ENCODE data around the gene SIRPG.
"Not testable (repeated sequence)": the region's sequence is repeated elsewhere in the genome, so short reads cannot be mapped to it uniquely, and the experiment has no call there.

DNA sequence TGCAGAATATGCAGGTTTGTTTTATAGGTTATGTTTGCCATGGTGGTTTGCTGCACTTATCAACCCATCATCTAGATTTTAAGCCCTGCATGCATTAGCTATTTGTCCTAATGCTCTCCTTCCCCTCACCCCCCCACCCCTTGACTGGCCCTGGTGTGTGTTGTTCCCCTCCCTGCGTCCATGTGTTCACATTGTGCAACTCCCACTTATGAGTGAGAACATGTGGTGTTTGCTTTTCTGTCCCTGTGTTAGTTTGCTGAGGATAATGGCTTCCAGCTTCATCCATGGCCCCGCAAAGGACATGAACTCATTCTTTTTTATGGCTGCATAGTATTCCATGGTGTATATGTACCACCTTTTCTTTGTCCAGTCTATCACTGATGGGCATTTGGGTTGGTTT, 18.9 kb downstream of the SIRPG start:
- TF ChIP-seq, protein P1, sequence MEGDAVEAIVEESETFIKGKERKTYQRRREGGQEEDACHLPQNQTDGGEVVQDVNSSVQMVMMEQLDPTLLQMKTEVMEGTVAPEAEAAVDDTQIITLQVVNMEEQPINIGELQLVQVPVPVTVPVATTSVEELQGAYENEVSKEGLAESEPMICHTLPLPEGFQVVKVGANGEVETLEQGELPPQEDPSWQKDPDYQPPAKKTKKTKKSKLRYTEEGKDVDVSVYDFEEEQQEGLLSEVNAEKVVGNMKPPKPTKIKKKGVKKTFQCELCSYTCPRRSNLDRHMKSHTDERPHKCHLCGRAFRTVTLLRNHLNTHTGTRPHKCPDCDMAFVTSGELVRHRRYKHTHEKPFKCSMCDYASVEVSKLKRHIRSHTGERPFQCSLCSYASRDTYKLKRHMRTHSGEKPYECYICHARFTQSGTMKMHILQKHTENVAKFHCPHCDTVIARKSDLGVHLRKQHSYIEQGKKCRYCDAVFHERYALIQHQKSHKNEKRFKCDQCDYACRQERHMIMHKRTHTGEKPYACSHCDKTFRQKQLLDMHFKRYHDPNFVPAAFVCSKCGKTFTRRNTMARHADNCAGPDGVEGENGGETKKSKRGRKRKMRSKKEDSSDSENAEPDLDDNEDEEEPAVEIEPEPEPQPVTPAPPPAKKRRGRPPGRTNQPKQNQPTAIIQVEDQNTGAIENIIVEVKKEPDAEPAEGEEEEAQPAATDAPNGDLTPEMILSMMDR (IDR thresholded peaks at IDR 0.05): not testable (repeated sequence)
- TF ChIP-seq, protein P2, sequence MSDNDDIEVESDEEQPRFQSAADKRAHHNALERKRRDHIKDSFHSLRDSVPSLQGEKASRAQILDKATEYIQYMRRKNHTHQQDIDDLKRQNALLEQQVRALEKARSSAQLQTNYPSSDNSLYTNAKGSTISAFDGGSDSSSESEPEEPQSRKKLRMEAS (IDR thresholded peaks at IDR 0.05): not testable (repeated sequence)
- not testable (repeated sequence) for TF ChIP-seq POLR2A (IDR thresholded peaks at IDR 0.05; ENCODE audit: low read length); HOXA7 (CRISPR knock-in tag; IDR thresholded peaks at IDR 0.05)
